ENCODE results near the gene SH3BP1.

The SH3BP1 gene

GRCh38 chr22:37625737-37626136 is 13.7 kb upstream of the SH3BP1 start:
- H3K36me3 ChIP-seq, result peaks cover 53% of the 10 kb centered on the region
- no peak overlapping the region for H3K27ac ChIP-seq
- no peaks in the 10 kb centered on the region for H3K9me3 ChIP-seq
- no peak for TF ChIP-seq CTCF (IDR thresholded peaks at IDR 0.05)
- no peaks in the 10 kb centered on the region for H3K27me3 ChIP-seq
- no peak overlapping the region for H3K4me3 ChIP-seq (ENCODE audit: low read depth in 1 of 2, low read length in 1 of 2)
- peaks cover 17 to 29% of the 10 kb centered on the region in 2 experiments for H3K4me1 ChIP-seq (ENCODE audit: control insufficient read depth in 1 of 2, insufficient read depth in 1 of 2, low read depth in 1 of 2, low read length in 1 of 2)

- Histone ChIP-seq H3K27me3 (no peaks in the 10 kb centered on the region), H3K4me1 (ENCODE audit: control insufficient read depth in 1 of 2, insufficient read depth in 1 of 2, low read depth in 1 of 2, low read length in 1 of 2) (peaks cover 17 to 29% of the 10 kb centered on the region in 2 experiments), H3K36me3 (peaks cover 53% of the 10 kb centered on the region), H3K4me3 (ENCODE audit: low read depth in 1 of 2, low read length in 1 of 2) (no peak overlapping the region), H3K27ac (peak overlapping the region; percentile 87), H3K9me3 (no peaks in the 10 kb centered on the region)
- no peak for TF ChIP-seq CTCF (IDR thresholded peaks at IDR 0.05)
Observed at GRCh38 chr22:37626144-37626543, 13.3 kb upstream of the SH3BP1 start.

- no peaks in the 10 kb centered on the region for H3K9me3 ChIP-seq
- peaks cover 17 to 29% of the 10 kb centered on the region in 2 experiments for H3K4me1 ChIP-seq (ENCODE audit: control insufficient read depth in 1 of 2, insufficient read depth in 1 of 2, low read depth in 1 of 2, low read length in 1 of 2)
- peak overlapping the region; percentile 87 for H3K27ac ChIP-seq
Observed at GRCh38 chr22:37626556-37627075, 12.9 kb upstream of the SH3BP1 start.

GRCh38 chr22:37627121-37627520 is 12.3 kb upstream of the SH3BP1 start:
- Histone ChIP-seq H3K27ac (peak overlapping the region; percentile 87), H3K27me3 (no peaks in the 10 kb centered on the region)
- no peak for TF ChIP-seq CTCF (IDR thresholded peaks at IDR 0.05)

More at GRCh38 chr22:37626556-37627075, 12.9 kb upstream of the SH3BP1 start:
- peaks cover 51% of the 10 kb centered on the region for H3K36me3 ChIP-seq
- peak overlapping the region in 1 of 2 experiments; percentile 25 for H3K4me3 ChIP-seq (ENCODE audit: low read depth in 1 of 2, low read length in 1 of 2)
- no peaks in the 10 kb centered on the region for H3K27me3 ChIP-seq
- TF ChIP-seq CTCF (IDR thresholded peaks at IDR 0.05), result no peak

GRCh38 chr22:37627545-37627944 is 11.9 kb upstream of the SH3BP1 start:
- peak overlapping the region; percentile 87 for H3K27ac ChIP-seq
- no peak for TF ChIP-seq CTCF (IDR thresholded peaks at IDR 0.05)
- peaks cover 22 to 33% of the 10 kb centered on the region in 2 experiments for H3K4me1 ChIP-seq (ENCODE audit: control insufficient read depth in 1 of 2, insufficient read depth in 1 of 2, low read depth in 1 of 2, low read length in 1 of 2)

More at GRCh38 chr22:37627121-37627520, 12.3 kb upstream of the SH3BP1 start:
- Histone ChIP-seq H3K36me3 (peaks cover 50% of the 10 kb centered on the region), H3K4me3 (ENCODE audit: low read depth in 1 of 2, low read length in 1 of 2) (peak overlapping the region in 1 of 2 experiments; percentile 25), H3K4me1 (ENCODE audit: control insufficient read depth in 1 of 2, insufficient read depth in 1 of 2, low read depth in 1 of 2, low read length in 1 of 2) (peaks cover 18 to 29% of the 10 kb centered on the region in 2 experiments), H3K9me3 (no peaks in the 10 kb centered on the region)

More at GRCh38 chr22:37627545-37627944, 11.9 kb upstream of the SH3BP1 start:
- peaks cover 49% of the 10 kb centered on the region for H3K36me3 ChIP-seq
- no peaks in the 10 kb centered on the region for H3K9me3 ChIP-seq
- peak overlapping the region in 1 of 2 experiments; percentile 25 for H3K4me3 ChIP-seq (ENCODE audit: low read depth in 1 of 2, low read length in 1 of 2)
- H3K27me3 ChIP-seq, result no peaks in the 10 kb centered on the region
